DMS153 treated with DMSO at 0.1 percent for 48 hours (cell line): ENCODE measurements around the gene STX1B.
"Not testable (repeated sequence)": the region's sequence is repeated elsewhere in the genome, so short reads cannot be mapped to it uniquely, and the experiment has no call there.

Experiments
- DNase-seq: peaks from one replicate; lab custom pipeline; 2025; ENCODE audit not compliant: unreplicated experiment; lab: John Stamatoyannopoulos, UW

Gene STX1B

GRCh38 chr16:31016018-31016417 is 5.6 kb upstream of the STX1B start:
- DNase-seq, result no peak

GRCh38 chr16:31013292-31013691 is 2.9 kb upstream of the STX1B start:
- not testable (repeated sequence) for DNase-seq

- not testable (repeated sequence) for DNase-seq
These were observed 1.4 kb upstream of the STX1B start for GRCh38 chr16:31011815-31012214.

- no peak for DNase-seq
These were observed 399 bp downstream of the STX1B start for GRCh38 chr16:31009894-31010584.

GRCh38 chr16:31009120-31009519 is 1.3 kb downstream of the STX1B start:
- no peak for DNase-seq

- no peak for DNase-seq
These were observed 1.9 kb downstream of the STX1B start for GRCh38 chr16:31008551-31008950.

GRCh38 chr16:31008149-31008548 is 2.3 kb downstream of the STX1B start:
- DNase-seq, result no peak

GRCh38 chr16:31007684-31008083 is 2.8 kb downstream of the STX1B start:
- DNase-seq, result no peak

- no peak for DNase-seq
These were observed 3.8 kb downstream of the STX1B start for GRCh38 chr16:31006589-31006988.

- no peak for DNase-seq
These were observed 4.4 kb downstream of the STX1B start for GRCh38 chr16:31006086-31006385.

- DNase-seq, result no peak
These were observed 4.9 kb downstream of the STX1B start for GRCh38 chr16:31005350-31006085.

GRCh38 chr16:31004658-31005057 is 5.8 kb downstream of the STX1B start:
- no peak for DNase-seq

GRCh38 chr16:31003744-31004143 is 6.7 kb downstream of the STX1B start:
- no peak for DNase-seq

- no peak for DNase-seq
These were observed 7.5 kb downstream of the STX1B start for GRCh38 chr16:31002862-31003341.

GRCh38 chr16:31002250-31002700 is 8.2 kb downstream of the STX1B start:
- DNase-seq, result no peak

- DNase-seq, result no peak
These were observed 8.8 kb downstream of the STX1B start for GRCh38 chr16:31001507-31002249.

GRCh38 chr16:31000671-31001382 is 9.6 kb downstream of the STX1B start:
- no peak for DNase-seq

GRCh38 chr16:30998852-30999761 is 11.3 kb downstream of the STX1B start:
- no peak for DNase-seq

- no peak for DNase-seq
These were observed 12.4 kb downstream of the STX1B start for GRCh38 chr16:30997725-30998711.
